AG10803 (cell line): ENCODE results near the gene KDM3A.

Experiments
- DNase-seq: peaks from one replicate; pipeline ENCODE4 v3.0.0; 2010; ENCODE audit warnings: low read depth
- H3K4me3 ChIP-seq: 2 replicates; pipeline ENCODE4 v1.5.1; 2011; ENCODE audit warnings: mild to moderate bottlenecking, low read length, control low read depth
- TF ChIP-seq, protein P1 (sequence below): conservative IDR thresholded peaks from 2 replicates; pipeline ENCODE4 v1.5.1; 2011; ENCODE audit warnings: mild to moderate bottlenecking, low read length, control low read depth, inconsistent platforms

KDM3A gene

DNA sequence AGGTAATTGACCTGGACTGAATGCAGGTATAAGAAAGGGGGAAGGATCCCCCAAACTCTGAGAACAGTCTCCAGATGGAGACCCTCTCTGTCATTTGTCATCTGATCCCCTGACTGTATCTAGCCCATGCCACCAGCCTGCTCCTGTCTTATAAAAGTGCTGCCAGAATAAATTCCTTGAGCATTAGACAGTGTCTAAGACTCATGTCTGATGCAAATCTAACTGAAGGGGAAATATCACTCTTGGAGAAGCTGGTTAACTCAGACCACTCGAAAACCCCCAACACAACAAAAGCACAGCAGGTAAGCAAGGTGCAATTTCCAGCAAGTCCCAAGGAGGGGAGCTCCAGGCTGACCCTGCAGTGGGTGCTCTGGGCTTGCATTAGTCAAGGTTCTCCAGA lies 40.9 kb upstream of the KDM3A start:
- DNase-seq: no peak
- TF ChIP-seq, protein P1, sequence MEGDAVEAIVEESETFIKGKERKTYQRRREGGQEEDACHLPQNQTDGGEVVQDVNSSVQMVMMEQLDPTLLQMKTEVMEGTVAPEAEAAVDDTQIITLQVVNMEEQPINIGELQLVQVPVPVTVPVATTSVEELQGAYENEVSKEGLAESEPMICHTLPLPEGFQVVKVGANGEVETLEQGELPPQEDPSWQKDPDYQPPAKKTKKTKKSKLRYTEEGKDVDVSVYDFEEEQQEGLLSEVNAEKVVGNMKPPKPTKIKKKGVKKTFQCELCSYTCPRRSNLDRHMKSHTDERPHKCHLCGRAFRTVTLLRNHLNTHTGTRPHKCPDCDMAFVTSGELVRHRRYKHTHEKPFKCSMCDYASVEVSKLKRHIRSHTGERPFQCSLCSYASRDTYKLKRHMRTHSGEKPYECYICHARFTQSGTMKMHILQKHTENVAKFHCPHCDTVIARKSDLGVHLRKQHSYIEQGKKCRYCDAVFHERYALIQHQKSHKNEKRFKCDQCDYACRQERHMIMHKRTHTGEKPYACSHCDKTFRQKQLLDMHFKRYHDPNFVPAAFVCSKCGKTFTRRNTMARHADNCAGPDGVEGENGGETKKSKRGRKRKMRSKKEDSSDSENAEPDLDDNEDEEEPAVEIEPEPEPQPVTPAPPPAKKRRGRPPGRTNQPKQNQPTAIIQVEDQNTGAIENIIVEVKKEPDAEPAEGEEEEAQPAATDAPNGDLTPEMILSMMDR: no peak
- no peak overlapping the region for H3K4me3 ChIP-seq

DNA sequence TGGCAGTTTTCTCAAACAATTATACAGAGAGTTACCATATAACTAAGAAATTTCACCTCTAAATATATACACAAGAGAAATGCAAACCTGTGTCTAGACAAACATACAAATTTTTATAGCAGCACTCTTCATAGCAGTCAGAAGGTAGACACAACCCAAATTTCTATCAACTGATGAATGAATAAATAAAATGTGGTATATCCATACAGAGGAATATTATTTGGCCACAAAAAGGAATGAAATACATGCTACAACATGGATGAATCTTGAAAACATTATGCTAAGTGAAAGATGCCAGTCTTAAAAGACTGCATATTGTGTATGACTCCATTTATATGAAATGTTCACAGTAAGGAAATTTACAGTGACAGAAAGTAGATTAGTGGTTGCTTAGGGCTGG lies 30.6 kb upstream of the KDM3A start:
- no peak for DNase-seq
- TF ChIP-seq, protein P1: no peak
- H3K4me3 ChIP-seq: no peak overlapping the region

DNA sequence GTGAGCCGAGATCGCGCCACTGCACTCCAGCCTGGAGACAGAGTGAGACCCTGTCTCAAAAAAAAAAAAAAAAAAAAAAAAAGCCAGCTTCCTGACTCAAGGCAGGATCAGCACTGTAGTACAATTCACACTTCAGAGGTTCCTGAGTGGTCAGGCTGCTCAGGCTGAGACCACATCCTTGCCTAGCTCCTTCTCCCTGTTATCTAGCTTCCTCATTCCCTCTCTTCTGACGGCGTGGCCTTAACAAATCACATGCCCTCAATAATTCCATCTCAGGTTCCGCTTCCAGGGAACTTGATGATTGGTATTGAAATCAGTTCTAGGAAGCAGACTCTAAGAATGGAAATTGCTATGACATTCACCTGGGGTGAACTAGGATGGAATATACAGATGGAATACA lies 29.8 kb upstream of the KDM3A start:
- TF ChIP-seq, protein P1: no peak
- no peak for DNase-seq
- H3K4me3 ChIP-seq: no peak overlapping the region

DNA sequence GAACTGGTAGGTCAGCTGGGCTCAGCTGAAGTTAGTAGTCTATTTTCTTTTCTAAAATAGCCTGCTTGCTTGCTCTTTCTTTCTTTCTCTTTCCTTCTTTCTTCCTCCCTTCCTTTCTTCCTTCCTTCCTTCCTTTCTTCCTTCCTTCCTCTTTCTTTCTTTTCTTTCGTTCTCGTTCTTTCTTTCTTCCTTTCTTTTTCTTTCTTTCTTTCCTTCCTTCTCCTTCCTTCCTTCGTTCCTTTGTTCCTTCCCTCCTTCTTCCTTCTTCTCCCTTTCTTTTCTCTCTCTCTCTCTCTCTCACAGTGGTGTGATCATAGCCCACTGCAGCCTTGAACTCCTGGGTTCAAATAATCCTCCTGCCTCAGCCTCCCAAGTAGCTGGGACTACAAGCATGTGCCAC lies 29.2 kb upstream of the KDM3A start:
- TF ChIP-seq, protein P1: no peak
- no peak overlapping the region for H3K4me3 ChIP-seq
- no peak for DNase-seq

DNA sequence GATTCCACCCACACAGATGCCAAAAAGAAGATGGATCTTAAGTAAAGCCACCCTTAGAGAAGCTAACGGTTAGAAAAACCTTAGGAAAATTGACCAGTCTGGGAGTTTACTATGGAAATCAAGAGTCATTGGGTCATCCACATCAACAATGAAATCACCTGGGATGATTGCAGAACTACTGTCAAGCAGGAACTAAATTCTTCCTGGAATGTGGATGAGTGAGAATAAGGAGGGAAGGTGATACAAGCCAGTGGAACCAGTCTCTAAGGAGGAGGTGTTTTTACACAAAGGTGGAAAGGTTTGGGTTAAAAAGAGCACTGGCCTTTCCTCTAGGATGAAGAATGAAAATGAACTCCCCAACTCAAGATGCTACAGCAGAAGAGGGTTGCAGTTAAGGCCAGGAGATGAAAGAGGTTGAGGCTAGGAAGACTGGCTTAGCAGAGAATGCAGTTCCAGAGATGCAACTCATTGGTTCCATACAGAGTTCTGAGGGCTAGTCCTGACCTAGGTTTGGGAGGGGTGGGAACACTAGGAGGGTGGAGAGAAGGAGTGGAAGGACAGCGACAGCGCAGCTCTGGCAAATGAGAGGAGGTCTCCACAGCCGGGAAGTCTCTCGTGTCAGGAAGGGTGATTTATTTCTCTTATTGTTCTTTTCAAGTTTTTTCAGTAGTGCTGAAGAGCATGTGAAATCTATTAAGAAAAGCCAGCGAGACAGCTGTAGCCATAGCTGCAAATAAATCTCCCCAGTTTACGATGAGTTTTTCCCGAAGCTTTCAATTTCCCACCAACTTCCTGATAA lies 27.7 kb upstream of the KDM3A start:
- DNase-seq: no peak
- TF ChIP-seq, protein P1: no peak
- H3K4me3 ChIP-seq: no peak overlapping the region

DNA sequence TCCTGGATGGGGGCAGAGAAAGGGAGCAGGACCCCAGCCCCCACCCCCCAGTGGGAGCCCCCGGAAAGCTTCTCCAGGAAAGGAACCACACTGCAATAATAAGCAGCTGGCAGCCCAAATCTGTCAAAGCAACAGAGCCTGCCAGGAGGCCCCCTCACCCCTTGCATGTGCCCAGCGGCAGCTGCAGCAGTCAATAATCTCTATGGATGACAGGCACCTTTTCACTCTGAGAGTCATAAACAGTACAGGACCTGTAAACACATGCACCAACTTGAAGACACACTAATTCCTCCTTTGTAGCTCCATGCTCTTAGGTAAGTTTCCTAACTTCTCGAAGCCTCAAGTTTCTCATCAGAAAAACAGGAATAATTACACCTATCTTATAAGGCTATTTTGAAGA lies 26.2 kb upstream of the KDM3A start:
- no peak overlapping the region for H3K4me3 ChIP-seq
- no peak for DNase-seq
- TF ChIP-seq, protein P1: no peak

DNA sequence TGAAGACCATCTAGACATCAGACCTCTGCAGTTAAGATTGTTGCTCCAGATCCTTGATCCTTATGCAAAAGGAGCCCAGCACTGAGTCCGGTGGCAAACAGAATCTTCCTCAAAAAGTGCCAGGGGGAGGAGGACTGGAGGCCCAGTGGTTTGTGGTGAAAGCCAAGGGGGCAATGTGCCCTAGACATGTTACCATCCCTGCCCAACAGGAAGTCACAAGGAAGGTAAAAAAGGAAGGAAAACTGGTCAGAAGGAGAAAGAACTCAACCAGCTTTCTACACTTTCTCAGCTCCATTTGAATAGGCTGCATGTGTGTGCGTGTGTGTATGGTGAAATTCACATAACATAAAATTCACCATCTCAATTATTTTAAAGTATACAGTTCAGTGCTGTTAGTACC lies 25.0 kb upstream of the KDM3A start:
- no peak overlapping the region for H3K4me3 ChIP-seq
- DNase-seq: no peak
- TF ChIP-seq, protein P1: no peak
